MM.1S (cell line): Measurements from ENCODE around the gene GOLGA5.

Source experiments
- CTCF ChIP-seq: fragments of 300-600 bp; sonication (generic); IDR thresholded peaks from 2 replicates; pipeline ENCODE4 v1.5.1; 2016; ENCODE audit warnings: antibody characterized with exemption, low read length, mixed read lengths
- EZH2phosphoT487 ChIP-seq: fragments of 300-600 bp; sonication (generic); IDR thresholded peaks from 2 replicates; pipeline ENCODE4 v1.6.1; 2018; ENCODE audit warnings: antibody characterized with exemption, low read length

- TF ChIP-seq EZH2phosphoT487 = no peak
- TF ChIP-seq CTCF = no peak
These were observed 4.5 kb upstream of the GOLGA5 start for GRCh38 chr14:92789457-92790089.
